Suprapubic skin (tissue), 4 donors: ENCODE measurements around the gene SYT4.

Source experiments
- CTCF ChIP-seq, 2 donors: fragments of 200-600 bp in 1 of 2; fragments of 450-650 bp in 1 of 2; sonication (generic) in 1 of 2; IDR thresholded peaks; one replicate each; pipeline ENCODE4 v1.5.1; 2016 to 2019; ENCODE audit warnings: antibody characterized with exemption in 2 of 2, mild to moderate bottlenecking in 1 of 2, moderate library complexity in 1 of 2
- POLR2A ChIP-seq, 2 donors: fragments of 450-650 bp; IDR thresholded peaks; one replicate each; pipeline ENCODE4 v1.6.1; 2017; ENCODE audit warnings: antibody characterized with exemption in 2 of 2, mild to moderate bottlenecking in 2 of 2, moderate library complexity in 2 of 2
- POLR2AphosphoS5 ChIP-seq, 3 donors: sonication (generic); formaldehyde crosslinking; IDR thresholded peaks; one replicate each; pipeline ENCODE4 v1.6.1; 2017; ENCODE audit warnings: antibody characterized with exemption in 3 of 3

DNA sequence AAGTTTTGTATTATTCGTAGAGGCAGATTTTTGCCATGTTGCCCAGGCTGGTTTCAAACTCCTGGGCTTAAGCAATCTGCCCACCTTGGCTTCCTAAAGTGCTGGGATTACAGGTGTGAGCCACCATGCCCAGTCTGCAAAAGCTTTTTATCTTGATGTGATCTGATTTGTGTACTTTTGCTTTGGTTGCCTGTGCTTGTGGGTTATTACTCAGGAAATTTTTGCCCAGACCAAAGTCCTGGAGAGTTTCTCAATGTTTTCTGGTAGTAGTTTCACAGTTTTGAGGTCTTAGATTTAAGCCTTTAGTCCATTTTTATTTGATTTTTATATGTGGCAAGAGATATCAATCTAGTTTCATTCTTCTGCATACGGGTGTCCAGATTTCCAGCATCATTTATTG is 42.4 kb downstream of the SYT4 start:
- TF ChIP-seq POLR2AphosphoS5 (IDR thresholded peaks at IDR 0.05), result no peak
- no peak for TF ChIP-seq CTCF (IDR thresholded peaks at IDR 0.05)
- TF ChIP-seq POLR2A (IDR thresholded peaks at IDR 0.05), result no peak
